ENCODE measurements around the gene FBXL16.
A peak's percentile ranks its signal among the peaks of the same experiment; 100 is the strongest.

FBXL16 gene

GRCh38 chr16:678858-679813 is 26.5 kb downstream of the FBXL16 start (continued):
- TF ChIP-seq KLF9 (tag by site-specific recombination; IDR thresholded peaks at IDR 0.05; ENCODE audit: low read depth) (peak; percentile 91), ZNF624 (tag by site-specific recombination; IDR thresholded peaks at IDR 0.05) (no peak), ZNF133 (tag by site-specific recombination; IDR thresholded peaks at IDR 0.05) (no peak), ZBTB11 (tag by site-specific recombination; conservative IDR thresholded peaks at IDR 0.05; ENCODE audit: low read depth) (no peak), ZNF670 (tag by site-specific recombination; IDR thresholded peaks at IDR 0.05; ENCODE audit: low read depth) (no peak), ZNF596 (tag by site-specific recombination; IDR thresholded peaks at IDR 0.05) (no peak), ZNF488 (tag by site-specific recombination; IDR thresholded peaks at IDR 0.05) (no peak), ZNF473 (tag by site-specific recombination; IDR thresholded peaks at IDR 0.05) (no peak), ZNF561 (tag by site-specific recombination; IDR thresholded peaks at IDR 0.05; ENCODE audit: borderline replicate concordance) (no peak), ZNF585B (tag by site-specific recombination; IDR thresholded peaks at IDR 0.05) (no peak), ZNF785 (tag by site-specific recombination; IDR thresholded peaks at IDR 0.05) (no peak), ZNF24 (tag by site-specific recombination; IDR thresholded peaks at IDR 0.05) (0 out of 2 replicates have a peak, but pooled peaks have one; percentile 57), ZNF416 (tag by site-specific recombination; IDR thresholded peaks at IDR 0.05) (no peak)

- CTCF ChIA-PET, result interaction anchor here (1.7 kb wide), 1 partner anchor 10 kb away, joined by 4 read pairs; the partner anchor contains the start of gene RHOT2
Observed at GRCh38 chr16:678209-678857, 27.3 kb downstream of the FBXL16 start.

More at GRCh38 chr16:678209-678857, 27.3 kb downstream of the FBXL16 start:
- peak; percentile 33; the same call in 1 of the 2 replicates for TF ChIP-seq PATZ1 (tag by site-specific recombination; IDR thresholded peaks at IDR 0.05)
- TF ChIP-seq EGR2 (tag by site-specific recombination; IDR thresholded peaks at IDR 0.05; ENCODE audit: low read depth), result peak; percentile 10; the same call in 1 of the 2 replicates
- peak; percentile 68; the same call in 1 of the 2 replicates for TF ChIP-seq BCL11B (tag by site-specific recombination; IDR thresholded peaks at IDR 0.05; ENCODE audit: low read depth)
- 0 out of 2 replicates have a peak, but pooled peaks have one; percentile 30 for TF ChIP-seq SCRT2 (tag by site-specific recombination; IDR thresholded peaks at IDR 0.05)
- TF ChIP-seq ZNF596 (tag by site-specific recombination; IDR thresholded peaks at IDR 0.05), result no peak
- no peak for TF ChIP-seq ZFP3 (tag by site-specific recombination; IDR thresholded peaks at IDR 0.05; ENCODE audit: low read depth)
- Histone ChIP-seq H3K4me1 (ENCODE audit: control insufficient read depth, insufficient read depth, low read length) (peaks cover 14% of the 10 kb centered on the region; the same call in 1 of the 2 replicates), H3K4me3 (ENCODE audit: low read depth, low read length) (no peak overlapping the region), H3K36me3 (ENCODE audit: control insufficient read depth in 2 of 2, insufficient read depth in 1 of 2, low read length in 2 of 2) (peaks cover 3 to 44% of the 10 kb centered on the region in 2 experiments; a peak in 1 of 3 replicates), H3K9me3 (ENCODE audit: control insufficient read depth, insufficient read depth, low read depth, low read length) (no peaks in the 10 kb centered on the region), H3K27ac (ENCODE audit: extremely low read depth, low read depth, low read length) (peak overlapping the region; percentile 65)
- POLR2A ChIA-PET, result interaction anchor here (1.2 to 5.4 kb wide), 3 partner anchors 9 to 46 kb away, joined by 4 to 57 read pairs (median 4); partner anchors contain the start of genes RHOT2 and WDR24

All from HEK293 (cell line).